T-helper 9 cell (primary cell): ENCODE measurements around the gene ARSG.

Source experiments
- DNase-seq: peaks from one replicate; pipeline ENCODE4 v3.0.0-alpha.2; 2020

Gene ARSG

DNA sequence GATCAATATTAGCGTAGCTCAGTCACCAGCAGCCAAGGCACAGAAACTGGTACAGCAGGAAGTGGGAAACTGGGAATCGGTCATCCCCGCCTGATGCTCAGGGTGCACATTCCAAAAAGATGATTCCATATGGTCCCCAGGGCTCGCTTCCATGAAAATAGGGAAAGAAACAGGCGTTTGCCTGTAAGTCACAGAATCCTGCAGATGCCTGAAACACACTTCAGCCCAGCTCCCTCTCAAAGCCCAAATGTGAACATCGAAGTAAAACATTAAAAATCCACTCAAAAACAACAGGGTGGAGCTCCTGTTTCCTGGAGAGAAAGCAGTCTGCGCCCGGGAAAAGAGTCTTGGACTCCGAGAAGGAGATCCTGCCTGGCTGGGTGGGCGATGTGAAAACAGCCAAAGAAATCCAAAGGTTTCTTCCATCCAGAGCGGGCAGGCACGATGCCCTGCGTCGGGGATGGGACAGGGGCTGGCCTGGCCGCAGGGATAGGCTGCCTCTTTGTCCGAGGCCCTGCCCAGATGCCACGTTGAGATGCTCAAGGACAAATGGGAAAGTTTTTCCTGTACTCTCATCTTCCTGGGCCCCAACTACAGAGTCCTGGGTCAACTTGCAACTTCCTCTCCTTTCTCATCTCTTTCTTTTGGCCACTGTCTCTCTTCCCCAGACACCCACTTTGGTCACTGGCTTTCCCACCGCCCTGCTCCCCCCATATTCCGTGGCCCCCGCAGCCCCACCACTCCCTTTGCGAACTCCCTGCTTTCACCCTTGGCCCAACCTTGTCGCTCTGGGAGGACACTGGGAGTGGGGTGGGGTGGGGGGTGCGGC, 165.3 kb downstream of the ARSG start:
- DNase-seq: no peak

DNA sequence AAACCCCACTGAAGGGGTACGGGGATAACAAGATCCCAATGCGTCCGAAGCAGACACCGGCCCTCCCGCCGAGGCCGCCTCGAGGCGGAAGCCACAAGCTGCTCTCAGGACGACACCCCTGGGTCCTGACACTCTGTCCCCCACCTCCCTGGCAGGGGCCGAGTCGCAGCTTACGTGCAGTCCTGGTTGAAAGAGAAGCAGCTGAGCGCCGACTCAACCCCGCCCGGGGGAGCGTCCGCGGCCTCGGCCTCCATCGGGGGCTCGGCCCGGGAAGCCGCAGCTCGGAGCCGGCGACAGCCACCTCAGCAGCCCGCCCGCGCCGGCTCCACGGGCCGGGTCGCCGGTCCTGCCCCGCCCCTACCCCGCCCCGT, 165.9 kb downstream of the ARSG start, which contains the start of gene WIPI1:
WIPI1 (minus strand) TSS at position 329 of the 371 bp plus-strand sequence; CDS start at position 254, 75 bp downstream.
- no peak for DNase-seq

DNA sequence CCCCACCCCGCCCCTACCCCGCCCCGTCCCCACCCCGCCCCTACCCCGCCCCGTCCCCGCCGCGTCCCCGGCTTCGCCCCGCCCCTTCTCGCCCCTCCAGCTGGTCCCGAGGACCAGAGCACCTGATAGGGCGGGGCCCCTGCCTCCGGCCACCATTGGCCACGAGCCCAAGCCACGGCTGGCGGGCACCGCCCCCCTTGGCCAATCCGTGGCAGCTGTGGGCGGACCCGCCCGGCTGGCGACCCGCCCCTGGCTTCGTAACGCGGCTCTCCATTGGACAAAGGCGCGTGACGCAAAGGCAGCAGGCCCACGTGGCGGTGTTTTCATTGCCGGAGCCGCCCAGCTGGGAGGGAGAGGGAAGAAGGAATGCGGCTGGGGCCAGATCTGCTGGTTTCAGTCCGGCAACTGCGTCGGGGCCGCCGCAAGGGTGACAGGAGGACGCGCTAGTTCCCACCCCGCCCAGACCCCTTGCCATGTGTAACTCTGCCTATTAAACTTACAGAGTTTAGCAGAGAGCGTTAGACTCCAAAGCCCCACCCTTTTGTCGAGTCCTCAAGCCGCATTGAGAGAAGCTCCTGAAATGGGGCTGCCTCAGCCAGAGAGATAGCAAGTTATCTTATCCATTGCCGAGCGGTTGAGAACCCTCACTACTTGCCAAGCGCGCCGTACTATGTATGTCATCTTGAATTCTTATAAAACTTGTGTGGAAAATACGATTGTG, 166.4 kb downstream of the ARSG start:
- DNase-seq: peak; percentile 95

DNA sequence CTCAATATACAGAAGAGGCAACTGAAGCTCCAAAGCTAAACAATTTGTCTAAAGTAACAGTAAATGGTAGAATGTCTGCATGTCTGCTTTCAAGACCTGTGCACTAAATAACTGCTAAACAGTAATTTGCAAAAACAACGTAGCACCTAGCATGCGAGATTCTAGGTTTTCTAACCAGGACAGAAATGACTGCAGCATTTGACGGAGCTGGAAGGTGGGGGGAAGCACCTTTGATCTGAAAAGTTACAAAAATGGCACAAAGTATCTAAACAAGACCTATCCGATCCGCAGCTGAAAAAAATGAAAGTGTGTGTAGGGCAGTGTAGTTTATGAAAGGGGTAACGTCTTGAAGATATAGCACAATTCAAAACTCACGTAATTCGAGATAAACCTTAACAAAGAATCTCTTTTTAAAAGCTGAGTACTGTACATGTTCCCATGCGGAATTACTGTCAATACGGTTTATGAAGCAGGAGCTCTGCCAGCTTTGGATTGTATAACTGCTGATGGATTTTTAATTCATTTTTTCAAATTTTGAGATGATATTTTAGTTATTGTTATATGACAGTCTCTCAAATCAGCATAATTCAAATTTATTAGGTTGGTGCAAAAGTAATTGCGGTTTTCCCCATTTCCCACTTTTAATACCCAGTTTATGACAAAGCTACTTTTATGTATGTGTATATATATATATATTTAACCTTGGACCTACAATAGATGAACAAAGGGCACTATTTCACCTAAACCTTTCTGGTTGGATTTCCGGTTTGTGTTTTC, 167.2 kb downstream of the ARSG start:
- DNase-seq: no peak

DNA sequence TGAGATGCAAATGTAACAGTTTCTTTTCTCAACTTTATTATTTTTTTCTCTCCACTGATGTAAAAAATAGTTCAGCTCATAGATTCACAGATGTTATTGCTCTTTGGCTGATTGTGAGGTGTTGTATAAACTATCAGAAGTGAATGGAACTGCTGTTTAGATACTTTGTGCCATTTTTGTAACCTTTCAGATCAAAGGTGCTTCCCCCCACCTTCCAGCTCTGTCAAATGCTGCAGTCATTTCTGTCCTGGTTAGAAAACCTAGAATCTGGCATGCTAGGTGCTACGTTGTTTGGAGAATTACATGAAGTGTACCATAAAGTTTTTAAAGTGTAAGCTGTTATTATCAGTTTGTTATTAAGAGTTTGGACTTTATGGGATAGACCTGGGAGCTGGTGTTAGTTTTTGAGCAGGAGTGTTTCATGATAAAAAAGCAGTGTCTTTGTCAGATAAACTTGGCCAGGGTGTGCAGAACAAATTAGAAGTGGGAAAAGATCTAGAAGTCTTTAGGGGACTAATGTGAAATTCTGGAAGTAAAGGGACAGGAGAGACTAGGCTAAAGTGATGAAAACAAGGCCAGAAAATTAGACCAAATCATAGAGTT, 167.8 kb downstream of the ARSG start:
- no peak for DNase-seq

DNA sequence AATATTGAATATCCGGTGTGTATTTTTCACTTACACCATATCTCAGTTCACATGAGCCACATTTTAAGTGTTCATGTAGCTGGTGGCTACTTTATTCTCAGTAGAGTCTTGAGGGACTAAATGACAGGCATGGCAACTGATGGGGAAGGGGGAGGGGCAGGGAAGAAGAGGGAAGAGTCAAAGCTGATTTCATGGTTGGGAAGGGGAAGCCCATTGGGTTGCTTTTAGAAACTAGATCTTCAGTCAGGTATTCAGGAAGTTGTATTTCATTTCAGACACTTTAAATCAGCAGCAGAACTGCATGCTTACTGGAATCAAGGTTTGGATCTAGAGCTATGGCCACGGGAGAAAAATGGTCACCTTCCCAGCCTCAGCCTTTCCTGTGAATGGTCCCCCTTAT, 168.9 kb downstream of the ARSG start:
- DNase-seq: no peak

DNA sequence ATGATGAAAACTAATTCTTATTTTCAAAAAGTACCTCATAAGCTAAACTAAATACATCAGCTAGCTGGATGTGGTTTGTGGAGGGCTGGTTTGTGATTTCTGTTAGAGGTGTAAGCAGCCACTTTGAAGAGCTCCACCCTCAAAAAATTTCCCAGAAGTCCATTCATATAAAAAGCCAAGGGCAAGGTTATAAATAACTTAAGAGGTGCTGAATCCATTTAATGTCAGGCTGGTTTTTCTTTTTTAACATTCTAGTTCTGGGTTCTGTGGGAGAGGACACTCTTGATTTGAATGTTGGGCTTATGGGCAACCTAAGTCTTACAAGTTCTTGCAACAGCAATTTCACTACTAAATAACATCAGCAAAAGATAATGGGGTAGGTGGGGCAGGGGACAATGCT, 169.4 kb downstream of the ARSG start:
- no peak for DNase-seq

DNA sequence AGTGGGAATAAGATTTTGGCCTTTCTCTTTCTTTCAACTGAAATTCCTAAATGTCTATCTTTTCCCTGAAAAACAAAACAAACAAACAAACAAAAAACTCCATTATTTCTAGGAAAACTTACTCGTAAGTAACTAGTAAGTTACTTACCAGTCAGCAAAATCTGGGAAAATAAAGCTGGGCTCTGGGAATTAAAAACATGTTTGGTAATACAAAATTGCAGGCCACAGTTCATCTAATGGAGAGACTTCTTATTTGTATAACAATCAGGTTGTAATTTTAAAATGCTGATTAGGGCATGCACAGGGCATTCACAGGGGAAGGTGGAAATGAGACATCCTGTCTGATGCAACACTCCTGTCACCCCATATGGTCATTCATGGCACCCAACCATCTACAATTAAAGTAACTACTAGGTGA, 169.8 kb downstream of the ARSG start:
- DNase-seq: no peak

DNA sequence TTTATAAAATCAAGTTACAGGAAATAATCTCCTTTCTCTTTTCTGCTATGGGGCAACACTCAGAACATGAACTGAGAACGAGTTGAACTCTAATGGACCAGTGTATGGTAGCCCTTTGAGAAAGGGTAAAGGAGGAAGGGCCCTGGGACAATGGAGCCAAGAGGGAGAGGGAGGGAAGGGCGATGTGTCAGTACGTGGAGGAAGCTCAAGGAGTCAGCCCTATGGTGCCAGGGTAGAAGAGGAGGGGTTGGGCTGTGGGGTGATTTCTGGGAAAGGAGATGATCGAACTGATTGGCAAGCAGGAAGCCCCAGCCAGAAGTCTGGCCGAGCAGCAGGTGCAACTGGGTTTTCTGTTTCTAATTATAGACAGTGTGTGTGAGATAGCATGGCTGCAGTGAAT, 170.3 kb downstream of the ARSG start:
- DNase-seq: no peak

DNA sequence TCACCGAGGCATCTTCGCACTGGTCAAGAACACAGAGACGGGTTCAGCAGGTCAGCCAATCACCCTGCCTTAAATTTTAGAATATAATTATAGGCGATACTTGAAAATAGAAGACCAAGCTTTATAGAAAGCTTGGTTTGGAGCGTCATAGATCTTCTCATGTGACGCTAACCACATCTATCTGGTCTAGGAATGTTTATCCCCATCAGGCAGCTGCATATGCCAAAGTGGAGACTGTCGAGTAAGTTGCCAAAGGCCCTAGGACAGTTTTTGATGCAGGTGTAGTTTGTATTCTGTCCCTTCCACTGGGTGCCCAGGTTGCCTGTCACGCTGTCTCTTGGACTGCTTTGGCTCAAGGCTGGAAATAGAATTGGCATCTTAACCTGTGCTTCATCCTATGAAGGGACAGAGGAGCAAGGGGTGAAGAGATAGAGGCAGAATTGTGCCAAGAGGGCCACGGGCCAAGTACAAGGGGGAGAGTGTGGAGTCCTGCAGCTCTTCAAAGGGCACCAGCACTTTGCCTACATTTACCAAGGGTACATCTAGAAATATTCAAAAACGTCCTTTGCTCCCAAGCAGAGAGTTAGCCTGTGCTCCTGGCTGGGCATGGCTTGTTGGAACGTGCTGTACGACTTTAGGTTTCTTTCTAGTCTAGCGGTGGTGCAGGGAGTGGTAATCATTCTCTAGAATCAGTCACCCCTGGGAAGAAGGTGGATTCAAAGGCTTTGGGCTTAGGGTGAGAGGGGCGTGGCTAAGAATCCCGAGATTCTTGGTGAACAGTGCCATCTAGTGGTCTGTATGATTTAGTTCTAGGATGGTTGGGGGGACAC, 171.3 kb downstream of the ARSG start:
- DNase-seq: peak; percentile 51

DNA sequence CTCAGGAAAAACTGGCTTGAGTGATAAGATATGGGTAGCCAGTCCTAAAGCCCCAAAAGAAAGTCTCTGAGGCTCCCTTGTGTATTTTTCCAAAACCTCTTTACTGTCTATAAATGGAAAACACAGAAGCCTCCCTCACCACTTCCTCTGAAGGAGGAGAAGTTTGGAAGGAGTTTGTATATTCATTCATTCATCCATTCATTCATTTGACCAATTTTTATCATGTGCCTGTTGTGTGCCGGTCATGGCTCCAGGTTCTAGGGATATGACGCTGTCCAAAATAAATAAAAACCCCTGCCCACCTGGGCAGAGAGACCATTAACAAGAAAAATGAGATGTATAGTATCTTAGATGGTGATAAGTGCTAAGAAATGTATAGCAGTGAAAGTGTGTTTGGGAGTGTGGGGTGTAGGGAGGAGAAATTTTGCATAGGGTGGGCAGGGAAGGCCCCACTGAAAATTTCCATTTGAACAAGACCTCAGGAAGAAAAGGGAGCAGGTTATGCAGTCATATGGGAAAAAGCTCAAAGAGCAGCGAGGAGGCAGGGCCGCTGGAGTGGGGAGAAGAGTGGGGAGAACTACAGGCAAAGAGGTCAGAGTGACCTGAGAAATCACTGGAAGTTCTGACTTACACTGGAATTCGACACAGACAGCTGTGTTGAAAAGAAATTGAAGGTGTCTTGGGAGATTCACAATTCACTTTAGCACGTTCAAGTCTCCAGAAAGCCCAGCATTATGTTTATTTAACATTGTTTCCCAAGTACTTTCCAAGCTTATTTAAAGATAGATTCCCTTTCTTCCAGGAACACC, 172.1 kb downstream of the ARSG start:
- DNase-seq: no peak

DNA sequence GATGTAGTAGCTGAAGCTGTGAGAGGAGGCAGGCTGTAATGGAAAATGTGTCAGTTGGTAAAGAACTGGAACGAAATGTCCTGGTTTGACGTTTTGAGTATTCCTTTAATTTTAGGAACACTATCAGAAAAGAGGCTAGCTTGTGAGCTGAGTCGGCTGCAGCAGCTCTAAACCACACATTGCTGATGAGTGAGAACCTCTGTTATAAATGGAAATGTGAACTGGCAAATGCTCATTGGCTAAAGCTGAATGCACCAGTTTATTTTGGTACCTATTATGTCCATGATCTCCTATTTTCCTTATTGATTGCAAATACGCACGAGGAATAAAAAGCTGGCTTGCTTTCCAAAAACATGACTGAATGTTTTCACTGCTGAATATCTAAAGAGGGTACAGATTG, 177.0 kb downstream of the ARSG start:
- no peak for DNase-seq

DNA sequence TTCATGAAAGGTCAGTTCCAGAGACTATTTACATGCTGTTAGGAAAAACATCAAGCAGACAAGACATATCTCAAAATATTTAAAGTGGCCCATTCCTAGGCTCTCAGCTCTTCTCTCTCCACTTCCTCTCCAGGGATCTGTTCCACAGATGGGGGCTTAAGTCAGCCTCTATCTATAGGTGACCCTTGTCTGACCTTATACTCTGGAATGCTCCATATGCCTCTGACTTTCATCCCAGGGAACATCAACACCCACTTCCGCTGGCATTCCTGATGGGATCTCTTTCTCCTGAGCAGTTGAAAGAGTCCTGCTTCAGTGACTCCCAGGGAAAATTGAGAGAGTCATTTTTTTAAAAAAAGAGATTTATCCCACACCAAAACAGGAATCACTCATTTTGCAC, 177.5 kb downstream of the ARSG start:
- DNase-seq: no peak
